ENCODE results near the gene ZFP69B.
"Not testable (repeated sequence)": the region's sequence is repeated elsewhere in the genome, so short reads cannot be mapped to it uniquely, and the experiment has no call there.

Gene ZFP69B

DNA sequence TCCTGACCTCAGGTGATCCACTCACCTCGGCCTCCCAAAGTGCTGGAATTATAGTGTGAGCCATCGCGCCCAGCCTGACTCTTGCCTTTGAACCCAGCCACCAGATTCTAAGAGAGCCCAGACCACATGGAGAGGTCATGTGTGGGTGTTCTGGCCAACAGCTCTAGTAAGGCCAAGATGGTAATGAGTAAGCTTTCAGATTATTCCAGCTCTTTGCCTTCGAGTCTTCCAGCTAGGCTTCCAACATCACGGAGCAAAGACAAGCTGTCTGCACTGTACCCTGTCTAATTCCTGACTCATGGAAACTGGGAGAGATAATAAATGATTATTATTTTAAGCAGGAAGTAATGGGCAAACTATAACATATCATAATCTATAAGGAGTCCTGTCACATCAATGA, 14.8 kb upstream of the ZFP69B start:
- H3K4me3 ChIP-seq (ENCODE audit: low read depth, low read length), result no peak overlapping the region

- H3K4me3 ChIP-seq (ENCODE audit: low read depth, low read length), result no peak overlapping the region
Observed at GRCh38 chr1:40435876-40436275, 14.4 kb upstream of the ZFP69B start.

GRCh38 chr1:40438391-40439015, 11.8 kb upstream of the ZFP69B start:
- no peak overlapping the region for H3K4me3 ChIP-seq (ENCODE audit: low read depth, low read length)

GRCh38 chr1:40439247-40439646, 11.0 kb upstream of the ZFP69B start:
- no peak overlapping the region for H3K4me3 ChIP-seq (ENCODE audit: low read depth, low read length)

DNA sequence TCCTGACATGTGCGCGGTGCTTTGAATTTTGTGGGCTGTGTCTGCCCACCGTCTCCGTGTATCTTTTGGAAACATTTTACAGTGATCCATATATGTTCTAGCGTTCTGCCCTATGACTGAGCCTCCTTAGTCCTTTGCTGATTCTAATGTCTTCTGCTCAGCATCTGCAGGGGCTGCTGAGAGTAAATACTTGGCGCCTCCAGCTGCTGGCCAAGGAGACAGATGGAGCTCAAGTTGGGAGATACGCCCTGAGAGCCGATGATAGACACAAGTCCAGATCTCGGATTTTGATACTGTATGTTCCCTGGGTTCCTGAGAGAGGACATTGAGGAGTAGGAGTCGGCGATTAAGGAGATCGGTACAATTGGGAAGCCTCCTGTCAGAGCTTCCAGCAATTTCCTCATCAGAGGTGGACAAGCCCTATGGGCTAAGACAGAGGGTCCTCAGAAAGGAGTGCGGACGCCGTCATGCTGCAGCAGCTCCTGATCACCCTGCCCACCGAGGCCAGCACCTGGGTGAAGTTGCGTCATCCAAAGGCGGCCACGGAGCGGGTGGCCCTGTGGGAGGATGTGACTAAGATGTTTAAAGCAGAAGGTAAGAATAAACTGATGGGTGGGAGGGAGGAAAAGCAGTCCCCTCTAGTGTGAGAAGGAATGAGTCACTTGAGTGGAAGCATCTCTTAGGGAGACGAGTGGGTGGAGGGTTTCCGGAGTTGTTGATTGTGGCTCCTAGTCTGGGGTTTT, 390 bp downstream of the ZFP69B start:
- H3K4me3 ChIP-seq (ENCODE audit: low read depth, low read length), result peak overlapping the region; percentile 69

DNA sequence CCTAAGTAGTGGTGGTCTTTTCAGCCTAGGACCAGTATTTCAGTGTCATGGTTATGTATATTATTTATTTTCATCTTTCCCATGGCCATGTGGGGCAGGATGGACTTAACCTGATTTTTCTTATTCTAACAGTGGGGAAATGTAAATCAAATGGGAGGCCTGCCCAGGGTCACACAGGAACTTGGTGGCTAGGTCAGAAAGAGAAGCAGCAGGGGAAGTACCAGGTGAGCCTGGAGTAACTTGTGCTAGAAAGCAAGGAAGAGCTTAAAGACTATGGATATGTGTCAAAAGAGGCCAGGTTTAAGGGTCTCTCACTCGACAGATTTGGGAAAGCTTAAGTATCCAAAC, 936 bp downstream of the ZFP69B start:
- H3K4me3 ChIP-seq (ENCODE audit: low read depth, low read length), result peak overlapping the region; percentile 69

GRCh38 chr1:40454873-40455272, 4.6 kb downstream of the ZFP69B start:
- H3K4me3 ChIP-seq (ENCODE audit: low read depth, low read length), result no peak overlapping the region

DNA sequence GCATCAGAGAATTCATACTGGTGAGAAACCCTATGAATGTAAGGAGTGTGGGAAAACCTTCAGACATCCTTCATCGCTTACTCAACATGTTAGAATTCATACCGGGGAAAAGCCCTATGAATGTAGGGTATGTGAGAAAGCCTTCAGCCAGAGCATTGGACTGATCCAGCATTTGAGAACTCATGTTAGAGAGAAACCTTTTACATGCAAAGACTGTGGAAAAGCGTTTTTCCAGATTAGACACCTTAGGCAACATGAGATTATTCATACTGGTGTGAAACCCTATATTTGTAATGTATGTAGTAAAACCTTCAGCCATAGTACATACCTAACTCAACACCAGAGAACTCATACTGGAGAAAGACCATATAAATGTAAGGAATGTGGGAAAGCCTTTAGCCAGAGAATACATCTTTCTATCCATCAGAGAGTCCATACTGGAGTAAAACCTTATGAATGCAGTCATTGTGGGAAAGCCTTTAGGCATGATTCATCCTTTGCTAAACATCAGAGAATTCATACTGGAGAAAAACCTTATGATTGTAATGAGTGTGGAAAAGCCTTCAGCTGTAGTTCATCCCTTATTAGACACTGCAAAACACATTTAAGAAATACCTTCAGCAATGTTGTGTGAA, 12.8 kb downstream of the ZFP69B start:
- H3K4me3 ChIP-seq (ENCODE audit: low read depth, low read length), result no peak overlapping the region

DNA sequence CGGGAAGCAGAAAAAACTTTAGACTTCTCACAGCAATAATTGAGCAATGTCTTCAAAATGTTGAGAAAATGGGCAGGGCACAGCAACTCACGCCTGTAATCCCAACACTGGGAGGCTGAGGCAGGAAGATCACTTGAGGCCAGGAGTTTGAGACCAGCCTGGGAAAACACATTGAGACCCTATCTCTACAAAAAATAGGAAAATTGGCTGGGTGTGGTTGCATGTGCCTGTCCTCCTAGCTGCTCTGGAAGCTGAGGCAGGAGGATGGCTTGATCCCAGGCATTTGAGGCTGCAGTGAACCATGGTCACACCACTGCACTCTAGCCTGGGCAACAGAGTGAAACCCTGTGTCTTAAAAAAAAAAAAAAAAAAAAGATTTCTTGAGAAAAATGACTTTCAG, 19.1 kb downstream of the ZFP69B start:
- H3K4me3 ChIP-seq (ENCODE audit: low read depth, low read length), result no peak overlapping the region

DNA sequence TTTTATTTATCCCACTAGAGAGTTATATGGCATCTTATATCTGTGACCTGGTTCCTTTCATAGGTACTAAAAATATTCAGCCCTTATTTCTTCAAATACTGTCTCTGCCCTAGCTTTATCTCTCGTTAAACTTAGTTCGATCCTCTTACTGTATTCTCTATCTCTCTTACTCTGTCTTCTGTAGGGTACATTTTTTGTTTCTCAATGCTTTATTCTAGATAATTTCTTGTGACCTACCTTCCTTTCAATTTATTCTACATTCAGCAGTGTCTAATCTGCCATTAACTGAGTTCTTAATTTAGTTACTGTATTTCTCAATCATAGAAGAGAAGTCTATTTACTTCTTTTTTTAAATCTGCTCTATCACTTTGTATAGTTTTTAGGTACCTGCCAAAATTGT, 25.0 kb downstream of the ZFP69B start:
- no peak overlapping the region for H3K4me3 ChIP-seq (ENCODE audit: low read depth, low read length)

- H3K4me3 ChIP-seq (ENCODE audit: low read depth, low read length), result peak within 1 kb of the TSS; percentile 74
Observed at GRCh38 chr1:40476924-40477677, 26.8 kb downstream of the ZFP69B start, which contains the start of gene ZFP69. ZFP69 (plus strand) TSS chr1:40477290; CDS start chr1:40479362, 2,072 bp downstream.

- H3K4me3 ChIP-seq (ENCODE audit: low read depth, low read length), result peak overlapping the region; percentile 74
Observed at GRCh38 chr1:40477678-40478053, 27.4 kb downstream of the ZFP69B start.

GRCh38 chr1:40478276-40478675, 28.0 kb downstream of the ZFP69B start:
- no peak overlapping the region for H3K4me3 ChIP-seq (ENCODE audit: low read depth, low read length)

DNA sequence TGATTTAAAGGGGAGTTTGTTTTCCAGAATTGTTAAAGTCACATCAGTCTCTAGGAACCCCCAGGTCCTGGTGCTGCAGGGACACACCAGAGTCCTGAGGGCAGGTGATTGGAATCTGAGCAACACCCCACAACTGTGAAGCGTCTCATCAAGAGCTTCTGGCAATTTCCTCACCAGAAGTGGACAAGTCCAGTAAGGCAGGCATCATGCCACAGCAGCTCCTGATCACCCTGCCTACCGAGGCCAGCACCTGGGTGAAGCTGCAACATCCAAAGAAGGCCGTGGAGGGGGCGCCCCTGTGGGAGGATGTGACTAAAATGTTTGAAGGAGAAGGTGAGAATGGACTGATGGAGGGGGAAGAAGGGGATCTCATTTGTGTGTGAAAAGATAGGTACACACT, 28.9 kb downstream of the ZFP69B start:
- no peak overlapping the region for H3K4me3 ChIP-seq (ENCODE audit: low read depth, low read length)

- no peak overlapping the region for H3K4me3 ChIP-seq (ENCODE audit: low read depth, low read length)
Observed at GRCh38 chr1:40495315-40495903, 45.1 kb downstream of the ZFP69B start.

DNA sequence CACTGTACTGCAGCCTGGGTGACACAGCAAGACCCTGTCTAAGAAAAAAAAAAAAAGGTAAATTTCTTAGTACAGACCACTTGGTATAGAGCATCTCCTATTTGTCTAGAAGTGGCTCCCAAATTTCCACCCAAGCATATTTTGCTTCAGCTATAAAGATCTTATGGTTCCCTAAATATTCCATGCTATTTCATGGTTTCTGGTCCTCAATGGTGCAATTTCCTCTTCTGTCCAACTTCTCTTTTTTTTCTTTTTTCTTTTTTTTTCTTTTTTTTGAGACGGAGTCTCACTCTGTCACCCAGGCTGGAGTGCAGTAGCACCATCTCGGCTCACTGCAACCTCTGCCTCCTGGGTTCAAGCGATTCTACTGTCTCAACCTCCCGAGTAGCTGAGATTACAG, 52.4 kb downstream of the ZFP69B start:
- H3K4me3 ChIP-seq (ENCODE audit: low read depth, low read length), result not testable (repeated sequence)

DNA sequence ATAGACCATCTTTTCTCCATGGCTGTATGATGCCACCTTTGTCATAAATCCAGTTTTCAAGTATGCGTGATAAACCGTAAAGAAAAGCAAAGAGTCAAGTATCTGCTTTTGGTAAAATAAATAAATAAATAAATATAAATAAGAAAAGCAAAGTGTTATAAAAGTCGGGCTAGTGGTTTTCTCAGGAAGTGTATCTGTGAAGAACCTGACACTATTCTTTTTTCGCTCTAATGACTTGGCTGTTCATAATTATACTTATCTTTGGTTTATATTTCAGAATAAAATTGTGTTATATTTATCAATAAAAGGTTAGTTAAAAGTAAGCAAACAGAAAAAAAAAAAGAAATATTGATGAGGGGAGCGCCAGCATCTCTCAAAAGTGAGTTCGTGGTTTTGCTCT, 57.7 kb downstream of the ZFP69B start:
- peak overlapping the region; percentile 61 for H3K4me3 ChIP-seq (ENCODE audit: low read depth, low read length)

GRCh38 chr1:40508375-40509341, 58.4 kb downstream of the ZFP69B start, which contains the start of gene EXO5:
EXO5 (plus strand) TSS chr1:40508767; CDS start chr1:40514545, 5,778 bp downstream.
- peak within 1 kb of the TSS; percentile 61 for H3K4me3 ChIP-seq (ENCODE audit: low read depth, low read length)
